ENCODE data around the gene LRRC56. TPM values are rescaled to one million over a fixed set of nuclear protein-coding genes. Genes with fewer than 3 reads are reported as not detected.

LRRC56 gene
- total and polyA plus RNA-seq, 9 of the 15 experiments (the other 6 are each of a cell fraction or from before 2014, with no cell fraction given), result 0.03 to 4.5 (median 1.0) TPM; not detected in 1

DNA sequence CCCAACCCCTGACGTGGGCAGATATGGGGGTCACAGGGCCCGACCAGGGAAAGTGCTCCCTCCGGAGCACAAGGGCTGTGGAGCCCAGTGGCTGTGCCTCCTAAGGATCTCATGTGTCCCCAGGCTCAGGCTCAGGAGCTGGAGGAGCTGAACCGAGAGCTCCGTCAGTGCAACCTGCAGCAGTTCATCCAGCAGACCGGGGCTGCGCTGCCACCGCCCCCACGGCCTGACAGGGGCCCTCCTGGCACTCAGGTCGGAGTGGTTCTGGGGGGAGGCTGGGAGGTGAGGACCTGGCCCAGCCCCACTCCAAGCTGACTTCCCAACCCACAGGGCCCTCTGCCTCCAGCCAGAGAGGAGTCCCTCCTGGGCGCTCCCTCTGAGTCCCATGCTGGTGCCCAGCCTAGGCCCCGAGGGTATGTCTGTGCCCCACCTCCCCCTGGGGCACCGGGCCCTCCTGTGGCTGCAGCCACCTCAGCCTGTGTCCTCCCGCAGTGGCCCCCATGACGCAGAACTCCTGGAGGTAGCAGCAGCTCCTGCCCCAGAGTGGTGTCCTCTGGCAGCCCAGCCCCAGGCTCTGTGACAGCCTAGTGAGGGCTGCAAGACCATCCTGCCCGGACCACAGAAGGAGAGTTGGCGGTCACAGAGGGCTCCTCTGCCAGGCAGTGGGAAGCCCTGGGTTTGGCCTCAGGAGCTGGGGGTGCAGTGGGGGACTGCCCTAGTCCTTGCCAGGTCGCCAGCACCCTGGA, 25.9 kb downstream of the LRRC56 start:
- in situ Hi-C loops (cut with MboI), result no loop called here
- H3K27me3 ChIP-seq (ENCODE audit: control insufficient read depth in 2 of 2, insufficient read depth in 2 of 2, low read length in 2 of 2), result no peaks in the 10 kb centered on the region
- H3K9me3 ChIP-seq (replicated peaks; ENCODE audit: control insufficient read depth, insufficient read depth, low read depth, low read length), result no peaks in the 10 kb centered on the region
- CTCF ChIA-PET (ENCODE audit: low intra/inter-chr PET ratio), result no interaction called here
- intact Hi-C loops (cut with micrococcal nuclease), result loop anchor here (10.0 kb wide), 1 partner anchor 232 kb away; the partner anchor contains the start of genes CEND1 and SLC25A22
- DNase-seq (ENCODE audit: extremely low read depth in 1 of 4, low spot score in 3 of 4), result no peak
- H4K20me1 ChIP-seq (replicated peaks; ENCODE audit: control insufficient read depth, insufficient read depth, low read length), result 0 out of 2 replicates have a peak, but pooled peaks cover 5% of the 10 kb centered on the region
- H3K36me3 ChIP-seq (ENCODE audit: control insufficient read depth, insufficient read depth, low read length), result peaks cover 33% of the 10 kb centered on the region; the same call in 2 of the 3 replicates
- H3K9me1 ChIP-seq (ENCODE audit: control insufficient read depth, insufficient read depth, low read length), result peaks cover 2% of the 10 kb centered on the region
- no peak overlapping the region for H2AFZ ChIP-seq (ENCODE audit: low read depth, low read length)
- ATAC-seq, result no peak
- H3K79me2 ChIP-seq (ENCODE audit: control insufficient read depth, insufficient read depth, low read length), result peaks cover 46% of the 10 kb centered on the region
- no peak for FAIRE-seq
- POLR2A ChIA-PET, result interaction anchor here (0.6 to 1.5 kb wide), 3 partner anchors 12 to 133 kb away, joined by 3 to 4 read pairs (median 3); partner anchors contain the start of gene TMEM80
- H3K27ac ChIP-seq (ENCODE audit: extremely low read depth, low read depth, low read length), result no peak overlapping the region
- TF ChIP-seq POLR2G (IDR thresholded peaks at IDR 0.05; ENCODE audit: low read depth, low read length) (peak; percentile 50; the same call in 1 of the 2 replicates), ETV5 (CRISPR knock-in tag; IDR thresholded peaks at IDR 0.05; ENCODE audit: low read depth) (no peak), HMGN3 (IDR thresholded peaks at IDR 0.05; ENCODE audit: borderline replicate concordance, extremely low read depth, insufficient read length, low read depth, low read length) (no peak), NR2F6 (CRISPR knock-in tag; IDR thresholded peaks at IDR 0.05) (no peak), EHMT2 (IDR thresholded peaks at IDR 0.05) (no peak), GTF2A2 (tag; IDR thresholded peaks at IDR 0.05) (no peak), BCOR (IDR thresholded peaks at IDR 0.05) (no peak), KDM1A (IDR thresholded peaks at IDR 0.05) (no peak)
- no TSS peak for BruUV-seq (replicated peaks)
- H3K4me3 ChIP-seq, result no peak overlapping the region
- 96% methylated on average over 15 of the region's 18 CpGs for WGBS (ENCODE audit: insufficient coverage, low coverage, missing lambda C conversion rate)
- peaks cover 34 to 84% of the 10 kb centered on the region in 2 experiments for H3K4me1 ChIP-seq (replicated peaks in 1 of 2; ENCODE audit: control insufficient read depth in 2 of 2, insufficient read depth in 2 of 2, low read length in 2 of 2)
- no peak overlapping the region for H3K4me2 ChIP-seq (ENCODE audit: insufficient read depth, low read length)
- peak overlapping the region in 1 of 2 experiments; percentile 9; a peak in 2 of 4 replicates for H3K9ac ChIP-seq (ENCODE audit: insufficient read depth in 1 of 2, low read depth in 2 of 2, low read length in 2 of 2)
